ENCODE measurements around the gene TFDP1. TPM values are rescaled to one million over a fixed set of nuclear protein-coding genes. Genes with fewer than 3 reads are reported as not detected.

TFDP1 gene
- total RNA-seq, 1 donor from 2014 or later: 108 TPM

GRCh38 chr13:113544071-113544891 lies 40.3 kb upstream of the TFDP1 start:
- H3K9me3 Mint-ChIP-seq: peaks cover 8% of the 10 kb centered on the region

GRCh38 chr13:113544896-113545295 lies 39.7 kb upstream of the TFDP1 start:
- Mint-ChIP-seq H3K4me3 (no peak overlapping the region), H3K27ac (ENCODE audit: unreplicated experiment) (no peak overlapping the region), H3K36me3 (ENCODE audit: low read depth) (peaks cover 27% of the 10 kb centered on the region), H3K27me3 (ENCODE audit: low read depth) (no peaks in the 10 kb centered on the region), H3K9me3 (peaks cover 8% of the 10 kb centered on the region), H3K4me1 (peaks cover 26% of the 10 kb centered on the region)
- DNase-seq (ENCODE audit: low read depth, low spot score): no peak
- no peak for TF ChIP-seq CTCF (conservative IDR thresholded peaks at IDR 0.05)

More at GRCh38 chr13:113544071-113544891, 40.3 kb upstream of the TFDP1 start:
- no peak for DNase-seq (ENCODE audit: low read depth, low spot score)
- Mint-ChIP-seq H3K36me3 (ENCODE audit: low read depth) (peaks cover 29% of the 10 kb centered on the region), H3K27me3 (ENCODE audit: low read depth) (no peaks in the 10 kb centered on the region), H3K4me1 (peaks cover 24% of the 10 kb centered on the region), H3K4me3 (no peak overlapping the region), H3K27ac (ENCODE audit: unreplicated experiment) (no peak overlapping the region)
- no peak for TF ChIP-seq CTCF (conservative IDR thresholded peaks at IDR 0.05)

GRCh38 chr13:113545455-113545930 lies 39.1 kb upstream of the TFDP1 start:
- no peak for DNase-seq (ENCODE audit: low read depth, low spot score)
- Mint-ChIP-seq H3K27me3 (ENCODE audit: low read depth) (no peaks in the 10 kb centered on the region), H3K4me3 (no peak overlapping the region)

GRCh38 chr13:113545931-113546516 lies 38.5 kb upstream of the TFDP1 start:
- Mint-ChIP-seq H3K9me3 (peaks cover 4% of the 10 kb centered on the region), H3K4me3 (no peak overlapping the region)
- DNase-seq (ENCODE audit: low read depth, low spot score): no peak

More at GRCh38 chr13:113545455-113545930, 39.1 kb upstream of the TFDP1 start:
- Mint-ChIP-seq H3K4me1 (peaks cover 26% of the 10 kb centered on the region), H3K36me3 (ENCODE audit: low read depth) (peaks cover 21% of the 10 kb centered on the region), H3K9me3 (peaks cover 6% of the 10 kb centered on the region), H3K27ac (ENCODE audit: unreplicated experiment) (peak overlapping the region; percentile 87)
- no peak for TF ChIP-seq CTCF (conservative IDR thresholded peaks at IDR 0.05)

More at GRCh38 chr13:113545931-113546516, 38.5 kb upstream of the TFDP1 start:
- peak overlapping the region; percentile 87 for H3K27ac Mint-ChIP-seq (ENCODE audit: unreplicated experiment)
- TF ChIP-seq CTCF (conservative IDR thresholded peaks at IDR 0.05): no peak
- peaks cover 15% of the 10 kb centered on the region for H3K36me3 Mint-ChIP-seq (ENCODE audit: low read depth)
- H3K27me3 Mint-ChIP-seq (ENCODE audit: low read depth): no peaks in the 10 kb centered on the region
- peaks cover 26% of the 10 kb centered on the region for H3K4me1 Mint-ChIP-seq

Measured in neural crest cell (in vitro differentiated cells).